Neuron (in vitro differentiated cells): ENCODE measurements around the gene FARP1.

Source experiments
- H2AFZ ChIP-seq: one replicate; pipeline ENCODE4 v1.6.1; 2013; ENCODE audit warnings: low read depth, mild to moderate bottlenecking, inconsistent platforms, low read length, moderate library complexity
- H3K27me3 ChIP-seq: one replicate; pipeline ENCODE4 v1.6.1; 2013; ENCODE audit warnings: low read length; ENCODE audit not compliant: insufficient read depth
- H3K36me3 ChIP-seq: one replicate; pipeline ENCODE4 v1.6.1; 2013; ENCODE audit warnings: low read length; ENCODE audit not compliant: insufficient read depth
- H3K4me1 ChIP-seq: one replicate; pipeline ENCODE4 v1.6.1; 2013; ENCODE audit warnings: low read length; ENCODE audit not compliant: insufficient read depth
- H3K4me3 ChIP-seq: 2 replicates; pipeline ENCODE4 v1.5.1; 2013; ENCODE audit warnings: mild to moderate bottlenecking, low read length, moderate library complexity
- H3K9me3 ChIP-seq: one replicate; pipeline ENCODE4 v1.6.1; 2013; ENCODE audit warnings: low read length

The FARP1 gene

DNA sequence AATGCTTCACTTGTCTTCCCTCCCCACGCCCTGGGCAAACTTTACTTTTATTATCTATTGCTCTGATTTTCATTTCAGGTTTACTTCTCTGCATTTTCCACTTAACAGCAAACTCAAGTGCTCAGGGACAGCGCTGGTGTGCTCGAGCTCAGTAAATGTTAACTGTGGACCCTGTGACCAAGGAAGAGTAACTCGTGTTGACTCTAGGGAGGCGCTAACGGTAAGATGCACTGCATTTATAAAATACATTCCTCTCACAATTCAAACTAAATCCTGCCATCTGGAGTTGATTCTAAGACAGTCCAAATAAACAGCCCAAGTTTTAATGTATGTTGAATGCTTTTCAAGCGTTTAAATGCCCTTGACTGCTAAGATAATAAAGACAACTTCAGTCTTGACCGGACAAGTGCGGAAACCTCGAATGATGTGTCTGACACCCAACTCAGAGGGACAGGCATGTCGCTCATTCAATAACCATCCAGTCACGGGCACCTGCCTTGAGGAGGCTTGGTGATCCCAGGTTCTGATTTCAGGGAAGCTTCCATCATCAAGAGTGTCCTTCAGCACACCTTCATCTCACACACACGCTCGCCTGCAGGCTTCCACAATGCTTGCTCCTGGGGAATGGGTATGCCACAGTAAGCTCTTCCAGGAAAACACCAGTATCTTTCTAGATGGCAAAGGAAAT, 340.9 kb downstream of the FARP1 start:
- no peaks in the 10 kb centered on the region for H3K9me3 ChIP-seq
- H3K4me1 ChIP-seq = peaks cover 25% of the 10 kb centered on the region
- H3K27me3 ChIP-seq = no peaks in the 10 kb centered on the region
- H3K4me3 ChIP-seq = no peak overlapping the region
- no peak overlapping the region for H2AFZ ChIP-seq
- peaks cover 3% of the 10 kb centered on the region for H3K36me3 ChIP-seq

DNA sequence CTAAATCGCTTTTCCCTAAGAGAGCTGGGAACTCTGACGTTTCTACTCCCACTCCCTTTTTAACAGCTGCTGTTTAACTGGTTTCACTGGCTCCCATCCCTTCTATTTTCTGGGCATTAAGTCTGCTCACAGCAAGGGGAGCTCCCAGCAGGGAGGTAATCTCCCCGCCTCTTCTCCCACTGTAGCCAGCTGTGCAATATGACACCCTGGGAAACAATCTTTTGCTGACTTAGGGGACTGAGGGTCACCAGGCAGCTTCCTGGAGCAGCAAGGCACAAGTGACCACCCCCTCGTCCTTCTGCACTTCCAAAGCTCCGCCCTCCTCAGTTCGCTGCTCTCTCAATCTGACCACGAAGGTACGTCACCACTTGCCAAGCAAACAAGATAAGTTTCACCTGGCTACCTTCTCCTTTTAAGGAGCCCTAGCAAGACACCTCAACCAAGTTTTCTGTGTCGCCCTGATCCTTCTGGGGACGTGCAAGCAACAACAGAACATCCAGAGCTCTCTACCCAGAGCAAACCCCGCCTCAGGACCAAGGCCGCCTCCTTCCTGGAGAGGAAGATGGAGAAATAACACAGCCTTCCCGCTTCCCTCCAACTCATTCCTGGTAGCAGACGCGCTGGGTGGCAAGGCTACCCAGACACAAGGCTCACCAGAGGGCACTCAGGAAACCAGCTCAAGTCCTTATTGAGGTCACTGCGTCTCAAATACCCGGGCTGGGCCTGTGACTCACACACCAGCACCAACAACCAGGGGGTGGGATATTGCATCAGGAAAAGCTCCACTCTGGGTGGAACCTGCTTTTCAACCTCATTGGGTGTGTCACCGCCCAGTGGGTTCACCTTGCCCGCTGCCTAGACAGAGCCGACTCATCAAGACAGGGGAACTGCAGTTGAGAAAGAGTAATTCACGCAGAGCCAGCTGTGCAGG, 341.7 kb downstream of the FARP1 start:
- H3K27me3 ChIP-seq = no peaks in the 10 kb centered on the region
- H3K4me3 ChIP-seq = no peak overlapping the region
- peaks cover 19% of the 10 kb centered on the region for H3K4me1 ChIP-seq
- H3K36me3 ChIP-seq = peaks cover 3% of the 10 kb centered on the region
- no peaks in the 10 kb centered on the region for H3K9me3 ChIP-seq
- no peak overlapping the region for H2AFZ ChIP-seq

DNA sequence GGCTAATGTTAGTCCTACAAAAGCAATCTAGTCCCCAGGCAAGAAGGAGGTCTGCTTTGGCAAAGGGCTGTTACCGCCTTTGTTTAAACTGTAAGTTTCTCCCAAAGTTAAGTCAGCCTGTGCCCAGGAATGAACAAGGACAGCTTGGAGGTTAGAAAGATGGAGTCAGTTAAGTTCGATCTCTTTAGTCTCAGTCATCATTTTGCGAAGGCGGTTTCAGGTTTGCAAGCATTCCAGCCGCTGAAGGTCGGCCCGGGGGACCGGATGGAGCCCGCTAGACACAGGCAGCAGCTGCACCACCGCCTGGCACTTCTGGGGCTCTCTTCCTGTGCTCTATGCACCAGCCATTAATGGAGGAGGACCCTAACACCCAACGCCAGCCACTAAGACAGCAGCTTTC, 342.7 kb downstream of the FARP1 start:
- Histone ChIP-seq H3K9me3 (no peaks in the 10 kb centered on the region), H3K27me3 (no peaks in the 10 kb centered on the region), H3K36me3 (peaks cover 5% of the 10 kb centered on the region), H2AFZ (no peak overlapping the region), H3K4me1 (peaks cover 15% of the 10 kb centered on the region), H3K4me3 (no peak overlapping the region)

DNA sequence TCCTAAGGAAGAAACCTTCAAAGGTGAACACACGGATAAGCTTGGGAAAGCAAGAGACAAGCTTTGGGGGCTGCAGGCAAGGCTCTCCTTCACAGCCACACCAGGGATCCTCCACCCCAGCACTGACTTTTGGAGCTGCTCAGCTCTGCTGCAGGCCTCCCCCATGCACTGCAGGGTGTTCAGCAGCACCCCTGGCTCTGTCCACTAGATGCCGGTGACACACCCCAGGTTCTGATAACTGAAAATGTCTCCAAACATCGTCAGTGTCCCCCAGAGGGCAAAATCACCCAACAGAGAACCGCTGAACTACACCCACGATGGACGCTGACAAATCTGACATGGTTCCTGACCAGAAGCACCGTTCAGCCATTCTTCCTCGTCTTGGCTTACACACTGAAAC, 343.5 kb downstream of the FARP1 start:
- Histone ChIP-seq H3K9me3 (no peaks in the 10 kb centered on the region), H2AFZ (no peak overlapping the region), H3K4me3 (no peak overlapping the region), H3K27me3 (no peaks in the 10 kb centered on the region), H3K36me3 (peaks cover 5% of the 10 kb centered on the region), H3K4me1 (peaks cover 15% of the 10 kb centered on the region)

DNA sequence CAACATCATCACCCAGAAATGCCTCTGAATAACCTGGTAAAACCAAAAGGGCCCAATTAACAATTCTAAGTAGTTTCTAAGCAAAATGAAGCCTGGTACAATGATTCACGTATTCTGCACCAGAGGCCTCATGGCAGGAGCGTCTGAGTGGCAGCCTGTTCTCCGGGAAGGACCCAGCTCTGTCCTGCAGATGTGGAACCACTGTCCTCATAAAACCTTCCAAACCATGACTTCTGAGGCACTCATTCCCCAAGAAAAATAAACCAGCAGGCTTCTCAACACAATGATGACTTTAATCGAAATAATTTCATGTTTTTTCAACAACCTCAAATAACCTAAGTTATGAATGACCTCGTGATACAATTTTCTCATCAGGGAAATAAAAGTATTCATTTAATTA, 344.1 kb downstream of the FARP1 start:
- no peak overlapping the region for H3K4me3 ChIP-seq
- no peaks in the 10 kb centered on the region for H3K9me3 ChIP-seq
- H3K27me3 ChIP-seq = no peaks in the 10 kb centered on the region
- H2AFZ ChIP-seq = no peak overlapping the region
- peaks cover 3% of the 10 kb centered on the region for H3K36me3 ChIP-seq
- peaks cover 15% of the 10 kb centered on the region for H3K4me1 ChIP-seq

DNA sequence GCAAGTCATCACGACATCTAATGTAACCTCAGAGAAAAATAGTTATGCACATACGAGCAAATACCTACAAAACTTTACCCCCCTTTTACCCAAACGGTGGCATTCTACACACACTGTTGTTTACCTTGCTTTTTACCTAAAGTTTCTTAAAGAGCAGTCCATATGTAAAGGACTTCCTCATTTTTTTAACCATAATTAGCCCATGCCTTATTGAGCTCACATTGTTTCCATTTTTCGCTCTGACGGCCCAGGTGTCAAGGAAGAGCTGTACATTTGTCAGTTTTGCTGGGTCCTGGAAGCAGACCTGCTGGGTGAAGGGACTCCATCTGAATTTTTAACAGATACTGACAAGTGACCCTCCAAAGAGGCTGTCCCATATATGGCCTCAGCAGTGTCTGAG, 344.6 kb downstream of the FARP1 start:
- no peaks in the 10 kb centered on the region for H3K9me3 ChIP-seq
- H3K36me3 ChIP-seq = peaks cover 3% of the 10 kb centered on the region
- peaks cover 15% of the 10 kb centered on the region for H3K4me1 ChIP-seq
- no peak overlapping the region for H2AFZ ChIP-seq
- H3K27me3 ChIP-seq = no peaks in the 10 kb centered on the region
- no peak overlapping the region for H3K4me3 ChIP-seq

DNA sequence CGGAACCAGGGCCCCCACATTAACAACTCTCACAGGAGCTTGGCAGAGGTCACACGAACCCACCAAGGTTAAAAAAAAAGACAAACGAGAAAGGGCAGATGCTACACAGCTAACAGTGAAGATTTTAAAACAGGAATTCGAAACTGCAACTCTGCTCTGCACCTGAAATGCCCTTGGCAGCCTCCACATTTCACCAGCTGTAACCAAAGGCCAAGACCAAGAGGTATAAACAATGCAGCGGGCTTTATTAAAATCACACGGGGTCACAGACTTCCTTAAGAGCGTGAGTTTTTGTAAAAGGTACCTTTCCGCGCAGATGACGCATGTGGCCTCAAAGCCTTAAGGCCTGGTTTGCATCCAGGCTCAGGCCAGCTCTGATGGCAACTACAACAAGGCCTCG, 345.8 kb downstream of the FARP1 start:
- H3K4me1 ChIP-seq = peaks cover 15% of the 10 kb centered on the region
- H2AFZ ChIP-seq = no peak overlapping the region
- no peaks in the 10 kb centered on the region for H3K27me3 ChIP-seq
- H3K36me3 ChIP-seq = peaks cover 3% of the 10 kb centered on the region
- H3K9me3 ChIP-seq = no peaks in the 10 kb centered on the region
- H3K4me3 ChIP-seq = no peak overlapping the region

DNA sequence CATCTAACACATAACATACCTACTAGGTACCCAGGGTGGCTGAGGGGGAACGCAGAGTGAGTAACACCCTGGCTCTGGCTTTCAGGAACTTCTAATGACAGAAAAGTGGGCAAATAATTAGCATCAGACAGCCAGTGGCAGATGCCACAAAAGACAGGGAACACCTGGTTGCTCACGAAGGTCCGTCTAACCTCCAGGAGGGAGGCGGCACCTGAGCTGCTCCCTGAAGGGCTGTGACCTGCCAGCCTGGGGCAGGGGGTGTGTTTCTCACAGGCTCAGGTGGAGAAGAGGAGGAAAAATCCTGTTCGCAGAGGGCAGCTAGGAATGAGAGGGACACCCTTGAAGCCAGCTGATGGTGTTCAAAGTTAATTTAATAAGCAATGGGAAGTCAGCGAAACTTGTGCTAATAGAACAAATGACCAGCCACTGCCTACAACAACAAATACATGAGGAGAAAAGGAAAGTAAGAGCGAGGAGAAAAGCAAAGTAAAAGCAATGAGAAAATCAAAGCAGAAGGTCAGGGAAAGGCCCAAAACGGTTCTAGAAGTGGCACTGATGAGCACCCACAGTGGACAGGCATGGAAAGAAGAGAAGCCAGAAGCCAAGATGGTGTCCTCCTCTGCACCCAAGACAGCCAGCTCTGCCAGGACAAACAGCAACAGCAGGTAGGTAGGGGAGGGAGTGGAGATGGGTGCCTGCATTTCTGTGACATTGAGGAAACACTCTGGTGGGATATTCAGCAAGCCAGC, 346.7 kb downstream of the FARP1 start:
- H3K9me3 ChIP-seq = no peaks in the 10 kb centered on the region
- peaks cover 13% of the 10 kb centered on the region for H3K4me1 ChIP-seq
- H3K4me3 ChIP-seq = no peak overlapping the region

DNA sequence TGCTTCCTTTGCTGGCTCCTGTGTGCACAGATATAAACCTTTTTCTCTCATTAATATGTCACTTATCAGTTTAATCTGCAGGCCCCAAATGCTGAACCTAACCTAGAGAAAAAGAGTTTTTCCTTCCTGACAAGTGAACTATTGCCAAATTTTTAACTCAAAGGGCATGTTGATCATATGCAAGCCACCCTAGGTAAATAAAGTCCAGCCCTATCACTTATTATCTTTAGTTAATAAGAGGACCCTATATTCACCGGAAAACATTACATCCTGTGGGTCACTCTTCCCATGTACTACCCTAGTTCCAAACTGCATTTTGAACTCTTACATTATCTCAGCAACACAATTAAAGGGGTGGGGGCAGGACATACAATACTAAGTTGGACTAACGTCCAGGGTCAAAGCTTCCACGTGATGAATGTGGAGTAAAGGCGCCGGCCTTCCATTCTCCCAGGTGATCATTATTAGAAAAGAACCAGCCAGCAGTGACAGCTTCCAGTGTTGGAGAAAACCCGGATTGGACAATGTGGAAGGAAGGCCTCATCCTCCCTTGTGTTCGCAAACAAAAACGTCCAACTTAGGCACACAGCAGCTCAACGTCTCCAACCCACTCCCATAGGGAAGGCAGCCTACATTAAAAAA, 347.4 kb downstream of the FARP1 start:
- H3K36me3 ChIP-seq = peaks cover 3% of the 10 kb centered on the region
- H2AFZ ChIP-seq = no peak overlapping the region
- H3K27me3 ChIP-seq = no peaks in the 10 kb centered on the region
- no peaks in the 10 kb centered on the region for H3K9me3 ChIP-seq
- no peak overlapping the region for H3K4me3 ChIP-seq
- peaks cover 9% of the 10 kb centered on the region for H3K4me1 ChIP-seq

More for the DNA sequence above, 346.7 kb downstream of the FARP1 start:
- H3K27me3 ChIP-seq = no peaks in the 10 kb centered on the region
- H3K36me3 ChIP-seq = peaks cover 3% of the 10 kb centered on the region
- no peak overlapping the region for H2AFZ ChIP-seq

DNA sequence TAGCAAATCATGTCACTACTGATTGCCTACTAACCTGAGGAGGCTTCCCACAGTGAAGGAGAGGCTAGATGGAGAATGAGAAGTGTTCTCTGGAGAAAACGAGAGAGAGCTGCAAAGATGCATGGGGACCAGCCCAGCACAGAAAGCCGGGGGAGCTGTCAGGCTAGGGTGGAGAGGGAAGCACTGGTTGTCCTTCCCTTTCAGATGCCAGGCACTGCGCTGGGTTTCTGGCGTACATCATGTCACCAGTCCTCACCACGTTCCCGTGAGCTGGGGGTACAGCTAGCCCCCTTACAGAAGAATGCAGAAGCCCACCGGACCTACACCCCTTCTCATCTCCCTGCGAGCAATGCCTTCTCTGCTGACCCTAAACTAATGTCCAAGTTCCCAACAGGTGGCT, 348.0 kb downstream of the FARP1 start:
- Histone ChIP-seq H3K4me1 (peaks cover 9% of the 10 kb centered on the region), H3K27me3 (no peaks in the 10 kb centered on the region), H2AFZ (no peak overlapping the region), H3K9me3 (no peaks in the 10 kb centered on the region), H3K4me3 (no peak overlapping the region), H3K36me3 (peaks cover 3% of the 10 kb centered on the region)

DNA sequence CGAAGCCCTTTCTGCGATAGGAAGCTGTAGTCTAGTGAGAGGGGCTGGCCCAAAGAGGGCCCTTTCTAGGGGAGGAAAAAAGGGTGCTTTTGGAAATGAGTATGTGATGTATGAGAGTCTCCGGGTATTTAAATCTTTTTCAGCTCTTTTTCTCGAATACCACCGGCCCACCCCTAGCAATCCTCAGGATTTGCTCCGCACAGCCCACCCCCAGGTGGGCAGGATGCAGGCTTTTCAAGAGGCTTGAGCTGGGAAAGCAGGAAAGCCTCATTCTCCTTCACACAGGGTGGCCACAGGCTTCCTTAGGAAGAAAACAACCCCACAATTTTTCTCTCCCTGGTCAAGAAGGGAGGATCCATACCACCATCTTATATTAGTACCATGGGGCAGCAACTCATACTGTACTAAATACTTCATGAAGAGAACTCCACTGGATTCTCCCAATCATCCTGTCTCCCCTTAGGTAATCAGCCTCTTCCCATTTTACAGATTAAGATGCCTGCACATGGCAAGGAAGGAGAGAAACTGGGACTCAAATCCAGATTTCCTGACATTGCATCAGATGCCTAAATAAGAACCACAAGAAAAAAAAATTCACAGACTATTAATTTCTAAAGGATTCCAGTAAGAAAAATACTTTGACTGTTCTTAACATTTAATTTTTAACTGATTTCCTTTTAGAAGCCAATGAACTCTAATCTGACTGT, 349.6 kb downstream of the FARP1 start:
- no peak overlapping the region for H3K4me3 ChIP-seq
- no peaks in the 10 kb centered on the region for H3K9me3 ChIP-seq
- H3K27me3 ChIP-seq = no peaks in the 10 kb centered on the region
- no peak overlapping the region for H2AFZ ChIP-seq
- H3K36me3 ChIP-seq = peaks cover 3% of the 10 kb centered on the region
- H3K4me1 ChIP-seq = peaks cover 9% of the 10 kb centered on the region

DNA sequence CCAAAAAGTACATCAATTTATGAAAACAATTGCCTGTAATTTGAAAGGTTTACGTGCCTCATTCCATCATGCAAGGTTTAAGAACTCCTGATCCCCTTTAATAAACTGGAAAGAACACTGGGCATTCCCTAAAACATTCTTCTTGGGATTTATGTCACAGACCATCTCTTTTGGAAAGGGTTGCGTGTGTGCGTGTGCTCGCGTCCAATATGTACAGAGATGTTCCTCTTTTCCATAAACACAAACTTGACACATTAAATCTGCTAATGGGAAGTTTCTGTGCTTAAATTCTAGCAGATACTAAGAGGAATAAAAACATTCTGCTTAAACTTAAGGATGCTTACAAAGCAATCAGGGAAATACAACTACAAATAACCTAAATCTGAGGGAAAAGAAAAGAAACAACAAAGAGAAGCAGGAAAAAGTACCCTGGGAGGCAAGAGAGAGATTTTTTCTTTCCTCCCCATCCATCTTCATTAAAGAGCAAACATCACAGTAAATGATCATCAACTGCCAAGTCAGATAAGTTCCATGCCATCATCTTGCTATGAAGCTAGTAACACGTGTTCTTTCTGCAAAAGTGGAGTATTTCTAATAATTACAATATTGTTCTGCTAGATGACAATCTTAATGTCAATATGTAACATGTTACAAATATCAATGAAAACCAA, 350.3 kb downstream of the FARP1 start:
- Histone ChIP-seq H3K36me3 (peaks cover 5% of the 10 kb centered on the region), H3K4me1 (peaks cover 4% of the 10 kb centered on the region), H2AFZ (no peak overlapping the region)

More for the DNA sequence above, 350.3 kb downstream of the FARP1 start:
- Histone ChIP-seq H3K9me3 (no peaks in the 10 kb centered on the region), H3K4me3 (no peak overlapping the region), H3K27me3 (no peaks in the 10 kb centered on the region)
